NCI-H2107 (cell line): ENCODE results near the gene RAD51AP1.

Source experiments
- DNase-seq: peaks from one replicate; lab custom pipeline; 2025; lab: John Stamatoyannopoulos, UW

The RAD51AP1 gene

GRCh38 chr12:4552191-4552590 is 13.5 kb downstream of the RAD51AP1 start:
- no peak for DNase-seq

DNA sequence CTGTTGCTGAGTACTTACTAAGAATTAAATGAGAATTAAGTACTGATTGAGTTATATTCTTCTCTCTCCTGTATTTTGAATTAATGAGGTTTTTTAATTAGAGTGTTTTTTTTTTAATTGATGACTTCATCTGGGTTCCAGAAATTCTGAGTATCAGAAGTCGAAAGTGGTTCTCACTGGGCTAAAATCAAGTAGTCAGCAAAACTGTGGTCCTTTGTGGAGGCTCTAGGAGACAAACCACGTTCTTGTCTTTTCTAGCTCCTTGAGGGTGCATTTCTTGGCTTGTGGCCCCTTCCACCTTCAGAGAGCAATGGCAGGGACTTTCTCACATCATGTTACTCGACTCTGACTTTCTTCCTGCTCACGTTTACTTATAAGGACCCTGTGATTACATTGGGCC is 15.3 kb downstream of the RAD51AP1 start:
- DNase-seq: no peak

GRCh38 chr12:4555804-4556203 is 17.1 kb downstream of the RAD51AP1 start:
- no peak for DNase-seq

GRCh38 chr12:4556735-4557530 is 18.2 kb downstream of the RAD51AP1 start:
- no peak for DNase-seq

GRCh38 chr12:4557586-4557985 is 18.9 kb downstream of the RAD51AP1 start:
- DNase-seq: no peak

GRCh38 chr12:4558171-4558570 is 19.5 kb downstream of the RAD51AP1 start:
- no peak for DNase-seq

GRCh38 chr12:4562034-4562657 is 23.5 kb downstream of the RAD51AP1 start, which contains the start of gene DYRK4:
Gene DYRK4 (plus strand): TSS chr12:4562208. CDS start chr12:4562246, 38 bp downstream.
- DNase-seq: peak; percentile 55

DNA sequence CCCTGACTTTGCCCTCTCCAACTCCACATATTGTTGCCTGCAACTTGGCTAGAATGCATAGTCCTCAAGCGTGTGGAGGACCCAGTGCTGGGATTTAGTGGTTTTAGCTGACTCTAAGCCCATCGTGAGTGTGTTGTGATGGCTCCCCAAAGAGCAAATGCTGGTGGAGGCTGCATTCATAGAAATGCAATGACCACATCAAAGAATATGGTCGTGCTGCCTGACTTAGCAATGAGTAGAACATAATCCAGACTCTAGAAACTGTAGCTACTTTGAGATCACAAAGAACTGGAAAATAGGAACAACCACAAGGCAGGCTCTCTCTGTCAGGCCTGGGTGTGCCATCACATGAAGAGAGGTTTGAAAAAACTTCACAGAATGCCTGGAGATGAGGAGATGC is 24.6 kb downstream of the RAD51AP1 start:
- no peak for DNase-seq

DNA sequence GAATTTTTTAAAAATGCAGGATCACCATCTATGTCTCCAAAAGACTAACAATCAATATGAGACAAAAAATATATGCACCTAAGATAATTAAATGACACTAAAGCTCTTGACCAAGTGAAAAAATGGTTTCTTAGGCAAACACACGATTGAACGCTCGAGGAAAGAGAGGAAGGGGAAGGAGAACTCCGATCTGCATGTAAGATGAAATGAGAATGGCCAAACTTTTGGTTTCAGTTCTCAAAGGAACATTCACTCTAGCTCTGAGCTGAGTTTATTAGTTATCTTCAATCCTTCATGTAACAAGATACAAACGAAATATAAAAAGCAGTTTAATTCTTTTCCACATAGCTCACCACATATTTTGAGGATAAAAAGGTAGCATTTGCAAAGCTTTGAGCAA is 26.1 kb downstream of the RAD51AP1 start:
- DNase-seq: no peak

DNA sequence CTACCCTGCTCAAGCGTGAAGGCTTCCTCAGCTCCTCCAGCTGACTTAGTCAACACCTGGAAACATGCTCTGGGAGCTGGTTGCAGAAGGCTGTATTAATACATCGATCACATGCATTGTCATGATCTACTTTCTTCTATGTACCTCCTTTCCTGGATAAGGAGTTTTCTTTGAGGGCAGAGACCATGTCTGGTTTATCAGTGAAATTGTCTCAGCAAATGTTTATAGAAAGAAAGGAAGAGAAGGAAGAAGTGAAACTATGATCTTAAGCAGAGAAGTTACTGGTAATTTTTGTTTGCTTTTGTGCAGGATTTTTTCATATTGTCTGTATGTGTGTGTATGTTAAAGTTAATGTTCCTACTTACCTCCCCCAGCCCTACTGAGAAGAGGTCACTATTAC is 27.8 kb downstream of the RAD51AP1 start:
- DNase-seq: no peak

GRCh38 chr12:4567073-4567881 is 28.6 kb downstream of the RAD51AP1 start:
- DNase-seq: no peak

- no peak for DNase-seq
Observed at GRCh38 chr12:4569261-4569660, 30.6 kb downstream of the RAD51AP1 start.

GRCh38 chr12:4572680-4573079 is 34.0 kb downstream of the RAD51AP1 start:
- DNase-seq: no peak

DNA sequence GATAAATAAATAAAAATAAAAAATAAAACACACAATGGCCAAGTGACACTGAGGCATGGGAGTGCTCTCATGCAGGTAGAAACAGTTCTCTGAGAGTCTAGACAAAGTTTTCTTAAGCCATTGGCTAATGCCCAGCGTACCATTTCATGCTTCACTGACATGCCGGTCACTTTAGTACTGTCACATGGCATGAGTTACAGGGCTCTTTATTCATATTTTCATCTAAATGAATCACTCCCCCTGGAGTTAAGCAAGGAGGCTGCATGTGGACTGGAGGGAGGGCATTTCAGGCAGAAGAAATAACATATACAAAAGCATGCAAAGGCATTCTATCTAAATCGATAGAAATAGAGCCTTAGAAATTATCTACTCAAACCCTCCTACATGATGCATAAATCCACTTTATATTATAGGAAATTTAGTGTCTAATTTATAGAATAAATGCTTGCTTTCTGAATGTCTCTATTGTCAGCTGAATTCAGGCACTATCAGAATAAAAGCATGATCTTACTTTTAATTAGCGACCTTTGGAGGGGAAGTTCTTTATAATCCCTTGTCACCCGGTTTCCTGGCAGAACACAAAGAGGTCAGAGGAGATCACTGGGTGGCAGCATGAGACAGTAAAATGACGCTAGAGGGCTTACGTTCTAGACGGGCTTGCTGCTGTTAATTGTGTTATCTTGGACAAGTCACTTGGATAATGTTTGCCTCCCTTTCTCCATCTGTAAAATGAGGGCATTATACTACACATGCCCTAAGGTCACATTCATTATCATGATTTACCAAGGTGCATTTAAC is 40.8 kb downstream of the RAD51AP1 start:
- peak; percentile 9 for DNase-seq

GRCh38 chr12:4580281-4580688 is 41.6 kb downstream of the RAD51AP1 start:
- DNase-seq: no peak

GRCh38 chr12:4584281-4584680 is 45.6 kb downstream of the RAD51AP1 start:
- DNase-seq: peak; percentile 12

DNA sequence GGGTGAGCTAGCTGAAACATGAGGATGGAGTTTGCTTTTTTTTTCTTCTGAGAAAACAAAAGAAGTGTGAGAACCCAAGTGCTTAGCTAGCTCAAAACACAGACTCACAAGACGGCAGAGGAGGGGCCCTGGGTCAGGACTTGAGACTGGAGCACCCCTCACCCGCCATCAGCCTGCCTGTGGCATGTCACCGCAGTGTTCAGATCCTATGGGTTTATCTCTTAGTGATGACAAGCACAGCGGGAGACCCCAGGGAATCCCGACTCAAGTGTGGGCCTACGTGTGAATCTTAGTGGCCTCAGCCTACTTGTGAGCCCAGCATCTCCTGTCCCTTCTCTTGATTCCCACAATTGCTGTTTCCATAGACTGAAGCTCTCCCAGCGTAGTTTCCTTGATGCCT is 46.2 kb downstream of the RAD51AP1 start:
- no peak for DNase-seq

DNA sequence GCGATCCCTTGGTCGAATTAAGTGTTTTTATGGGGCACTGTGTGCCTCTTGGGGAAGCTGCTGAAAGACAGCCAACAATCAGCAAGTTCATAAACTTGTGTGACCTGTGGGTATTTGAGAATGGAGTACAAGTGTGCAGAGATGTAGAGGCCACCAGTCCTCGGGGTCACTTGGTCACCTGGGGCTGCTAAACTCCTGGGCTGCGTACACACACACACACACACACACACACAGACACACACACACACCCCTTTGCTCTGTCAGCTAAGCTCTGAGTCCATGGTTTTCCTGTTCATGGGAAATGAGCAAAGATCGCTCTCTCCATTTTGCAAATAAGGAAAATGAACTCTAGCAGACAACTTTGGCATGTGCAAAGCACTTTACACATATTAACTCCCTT is 47.8 kb downstream of the RAD51AP1 start:
- DNase-seq: no peak

DNA sequence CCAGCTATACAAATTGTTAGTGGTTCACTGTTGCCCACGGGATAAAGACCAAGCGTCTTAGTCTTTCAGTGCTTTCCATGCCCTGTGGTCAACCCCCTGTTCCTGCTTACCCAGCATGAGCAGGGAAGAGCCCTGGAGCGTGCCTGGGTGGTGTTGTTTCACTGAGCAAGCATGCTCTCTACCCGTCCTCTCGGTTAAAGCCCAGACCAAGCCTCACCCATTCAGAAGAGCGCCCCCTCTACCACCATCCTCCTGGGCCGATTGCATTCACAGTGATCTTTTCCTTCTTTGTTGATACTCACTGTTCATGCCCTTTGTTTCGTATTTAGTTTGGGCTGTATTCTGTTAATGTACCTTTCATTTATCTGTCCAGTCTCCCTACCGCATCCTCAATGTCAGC is 48.4 kb downstream of the RAD51AP1 start:
- DNase-seq: no peak

- no peak for DNase-seq
Observed at GRCh38 chr12:4588916-4589315, 50.2 kb downstream of the RAD51AP1 start.

GRCh38 chr12:4589941-4590340 is 51.3 kb downstream of the RAD51AP1 start:
- DNase-seq: no peak

DNA sequence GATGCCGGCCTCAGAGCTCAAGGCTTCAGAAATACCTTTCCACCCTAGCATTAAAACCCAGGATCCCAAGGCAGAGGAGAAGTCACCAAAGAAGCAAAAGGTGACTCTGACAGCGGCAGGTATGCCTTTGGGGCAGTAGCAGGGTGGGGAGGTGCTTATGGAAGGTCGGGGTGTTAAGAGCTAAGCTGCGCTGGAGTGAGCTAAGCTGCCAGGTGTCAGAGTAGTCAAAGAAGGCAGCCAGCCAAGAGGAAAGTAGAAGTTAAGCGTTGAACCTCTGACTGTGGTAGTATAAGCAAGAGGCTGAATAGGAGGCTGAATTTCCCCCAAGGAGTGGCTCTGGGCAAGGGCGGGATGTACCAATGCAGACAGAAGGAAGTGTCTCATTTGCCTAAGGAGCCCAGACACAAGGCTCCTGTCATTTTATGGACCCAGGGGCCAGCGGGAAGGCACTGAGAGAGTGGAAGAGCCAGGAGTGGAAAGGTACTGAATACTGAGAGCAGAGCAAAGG is 52.5 kb downstream of the RAD51AP1 start:
- DNase-seq: peak; percentile 28
